ENCODE results near the gene OTOP1.

GRCh38 chr4:4269856-4270255, 43.1 kb upstream of the OTOP1 start:
- TF ChIP-seq CTCF (IDR thresholded peaks at IDR 0.05; ENCODE audit: poor library complexity, severe bottlenecking) (no peak), EP300 (conservative IDR thresholded peaks at IDR 0.05; ENCODE audit: poor library complexity, severe bottlenecking) (no peak), POLR2AphosphoS5 (IDR thresholded peaks at IDR 0.05) (no peak), RAD21 (conservative IDR thresholded peaks at IDR 0.05) (no peak), MXI1 (conservative IDR thresholded peaks at IDR 0.05; ENCODE audit: poor library complexity, severe bottlenecking) (no peak), TAF1 (IDR thresholded peaks at IDR 0.05; ENCODE audit: low read depth) (no peak), EZH2 (IDR thresholded peaks at IDR 0.05; ENCODE audit: borderline replicate concordance, insufficient read depth, low read length, poor library complexity, severe bottlenecking) (no peak), REST (IDR thresholded peaks at IDR 0.05; ENCODE audit: borderline replicate concordance) (no peak), SMC3 (conservative IDR thresholded peaks at IDR 0.05; ENCODE audit: poor library complexity) (no peak)

Measured in neural cell (in vitro differentiated cells).